ENCODE results near the gene SLC38A5.
"Not testable (repeated sequence)": the region's sequence is repeated elsewhere in the genome, so short reads cannot be mapped to it uniquely, and the experiment has no call there.

SLC38A5 gene

GRCh38 chrX:48470110-48470832, at the start of gene SLC38A5:
Gene SLC38A5 (minus strand): TSS chrX:48470260. CDS start chrX:48467924, 2,336 bp downstream.
- no peak for DNase-seq (ENCODE audit: low read depth)

- not testable (repeated sequence) for DNase-seq (ENCODE audit: low read depth)
Measured at GRCh38 chrX:48519481-48519880, 49.4 kb upstream of the SLC38A5 start.

- no peak for DNase-seq (ENCODE audit: low read depth)
Measured at GRCh38 chrX:48516987-48517386, 46.9 kb upstream of the SLC38A5 start.

- no peak for DNase-seq (ENCODE audit: low read depth)
Measured at GRCh38 chrX:48516285-48516684, 46.2 kb upstream of the SLC38A5 start.

- no peak for DNase-seq (ENCODE audit: low read depth)
Measured at GRCh38 chrX:48515842-48516241, 45.8 kb upstream of the SLC38A5 start.

GRCh38 chrX:48514868-48515460, 44.9 kb upstream of the SLC38A5 start:
- no peak for DNase-seq (ENCODE audit: low read depth)

- no peak for DNase-seq (ENCODE audit: low read depth)
Measured at GRCh38 chrX:48514126-48514806, 44.2 kb upstream of the SLC38A5 start.

- no peak for DNase-seq (ENCODE audit: low read depth)
Measured at GRCh38 chrX:48513670-48514069, 43.6 kb upstream of the SLC38A5 start.

- no peak for DNase-seq (ENCODE audit: low read depth)
Measured at GRCh38 chrX:48512371-48512935, 42.4 kb upstream of the SLC38A5 start.

- no peak for DNase-seq (ENCODE audit: low read depth)
Measured at GRCh38 chrX:48511560-48511959, 41.5 kb upstream of the SLC38A5 start.

- no peak for DNase-seq (ENCODE audit: low read depth)
Measured at GRCh38 chrX:48509619-48510018, 39.6 kb upstream of the SLC38A5 start.

GRCh38 chrX:48509245-48509590, 39.2 kb upstream of the SLC38A5 start:
- no peak for DNase-seq (ENCODE audit: low read depth)

GRCh38 chrX:48508400-48509244, 38.6 kb upstream of the SLC38A5 start, which contains the start of gene PORCN:
Gene PORCN (plus strand): TSS chrX:48508992. CDS start chrX:48509821, 829 bp downstream.
- peak; percentile 65 for DNase-seq (ENCODE audit: low read depth)

GRCh38 chrX:48507246-48507645, 37.2 kb upstream of the SLC38A5 start:
- no peak for DNase-seq (ENCODE audit: low read depth)

- DNase-seq (ENCODE audit: low read depth), result no peak
Measured at GRCh38 chrX:48505481-48505880, 35.4 kb upstream of the SLC38A5 start.

GRCh38 chrX:48504261-48504660, 34.2 kb upstream of the SLC38A5 start:
- DNase-seq (ENCODE audit: low read depth), result no peak

GRCh38 chrX:48498374-48498809, 28.3 kb upstream of the SLC38A5 start:
- DNase-seq (ENCODE audit: low read depth), result no peak

GRCh38 chrX:48497871-48498270, 27.8 kb upstream of the SLC38A5 start:
- DNase-seq (ENCODE audit: low read depth), result no peak

GRCh38 chrX:48496660-48497059, 26.6 kb upstream of the SLC38A5 start:
- DNase-seq (ENCODE audit: low read depth), result no peak

GRCh38 chrX:48493890-48494364, 23.9 kb upstream of the SLC38A5 start:
- DNase-seq (ENCODE audit: low read depth), result no peak

- DNase-seq (ENCODE audit: low read depth), result no peak
Measured at GRCh38 chrX:48492293-48492910, 22.3 kb upstream of the SLC38A5 start.
